ENCODE measurements around the gene BCCIP. TPM values are rescaled to one million over a fixed set of nuclear protein-coding genes. Genes with fewer than 3 reads are reported as not detected.

BCCIP gene
- total RNA-seq, 1 donor from 2014 or later = 127 TPM

DNA sequence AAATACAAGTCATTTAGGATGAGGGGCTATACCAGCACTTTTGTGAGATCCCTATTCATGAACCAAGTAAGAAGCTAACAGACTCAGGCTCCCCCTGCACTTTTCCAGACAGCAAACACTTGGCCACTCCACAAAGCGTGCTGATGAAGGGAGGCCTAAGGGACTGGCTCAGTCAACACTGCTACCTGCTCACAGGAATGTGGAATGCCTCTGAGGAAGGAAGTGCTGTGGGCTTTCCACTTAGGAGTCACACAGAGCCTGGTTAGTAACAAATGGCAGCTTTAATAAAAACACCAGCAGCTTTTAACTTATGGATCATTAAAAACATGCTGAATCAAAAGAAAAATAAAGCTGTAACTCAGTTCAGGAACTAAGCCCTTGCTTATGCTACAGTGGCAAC is 15.3 kb upstream of the BCCIP start:
- no peaks in the 10 kb centered on the region for H3K27me3 Mint-ChIP-seq (ENCODE audit: insufficient read depth)
- H3K27ac Mint-ChIP-seq = no peak overlapping the region

DNA sequence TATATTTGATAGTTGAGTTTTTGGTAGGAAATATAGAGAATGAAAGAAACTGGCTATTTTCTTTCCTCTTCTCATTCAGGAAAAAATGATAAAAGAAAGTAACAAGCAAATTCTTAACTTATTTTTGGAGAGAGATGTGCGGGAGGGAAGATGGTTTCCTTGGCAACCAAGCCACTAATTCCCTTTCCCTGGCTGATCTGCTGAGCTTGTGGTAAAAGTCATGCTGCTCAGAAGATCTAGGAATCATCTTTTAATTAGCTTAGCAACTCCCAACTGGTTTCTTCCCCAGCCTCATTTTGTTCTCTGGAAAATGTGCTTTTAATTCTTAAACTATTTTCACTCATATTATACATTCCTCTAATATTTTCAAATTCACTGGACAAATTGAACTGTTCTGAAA is 12.1 kb upstream of the BCCIP start:
- DNase-seq (ENCODE audit: low spot score) = no peak
- intact Hi-C loops (cut with micrococcal nuclease) = no loop called here
- Mint-ChIP-seq H3K4me1 (ENCODE audit: low read depth) (peaks cover 5% of the 10 kb centered on the region), H3K4me3 (no peak overlapping the region), H3K27me3 (ENCODE audit: insufficient read depth) (no peaks in the 10 kb centered on the region), H3K27ac (no peak overlapping the region), H3K9me3 (no peaks in the 10 kb centered on the region), H3K36me3 (ENCODE audit: low read depth) (peaks cover 35% of the 10 kb centered on the region)

More for the DNA sequence above, 15.3 kb upstream of the BCCIP start:
- H3K36me3 Mint-ChIP-seq (ENCODE audit: low read depth) = peaks cover 25% of the 10 kb centered on the region
- no peak for DNase-seq (ENCODE audit: low spot score)
- H3K9me3 Mint-ChIP-seq = no peaks in the 10 kb centered on the region
- H3K4me3 Mint-ChIP-seq = no peak overlapping the region
- intact Hi-C loops (cut with micrococcal nuclease) = no loop called here
- H3K4me1 Mint-ChIP-seq (ENCODE audit: low read depth) = peaks cover 5% of the 10 kb centered on the region

DNA sequence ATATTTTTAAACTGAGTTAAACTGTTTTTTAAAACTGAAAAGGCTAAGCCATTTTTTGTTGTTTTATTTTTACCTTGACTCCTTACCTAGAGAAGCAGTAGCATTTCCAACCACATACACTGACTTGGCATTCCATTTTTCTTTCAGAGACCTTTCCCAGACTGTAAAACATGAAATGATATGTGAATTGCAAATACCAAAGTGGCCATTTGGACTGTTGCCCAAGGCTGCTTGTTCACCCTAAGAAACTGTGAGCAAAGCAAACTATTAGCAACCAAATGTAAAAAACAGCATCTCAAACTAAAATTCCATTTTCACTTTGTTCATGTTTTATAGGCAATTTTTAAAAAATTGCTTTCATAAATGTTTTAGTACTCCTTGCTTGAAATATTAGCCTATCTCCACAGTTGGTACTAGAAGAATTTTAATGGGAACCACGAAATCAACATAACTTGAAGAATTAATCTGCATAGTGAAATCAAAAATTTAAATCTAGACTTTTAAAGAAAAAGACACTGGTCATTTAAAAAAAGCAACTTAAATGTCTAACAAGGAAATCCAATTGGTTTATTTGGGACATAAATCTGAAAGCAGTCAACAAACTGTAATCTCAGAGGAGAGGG is 11.1 kb upstream of the BCCIP start:
- DNase-seq (ENCODE audit: low spot score) = no peak
- no peaks in the 10 kb centered on the region for H3K9me3 Mint-ChIP-seq
- H3K4me1 Mint-ChIP-seq (ENCODE audit: low read depth) = peaks cover 5% of the 10 kb centered on the region
- no peak overlapping the region for H3K4me3 Mint-ChIP-seq
- H3K27ac Mint-ChIP-seq = no peak overlapping the region
- intact Hi-C loops (cut with micrococcal nuclease) = no loop called here
- H3K27me3 Mint-ChIP-seq (ENCODE audit: insufficient read depth) = no peaks in the 10 kb centered on the region
- peaks cover 29% of the 10 kb centered on the region for H3K36me3 Mint-ChIP-seq (ENCODE audit: low read depth)

DNA sequence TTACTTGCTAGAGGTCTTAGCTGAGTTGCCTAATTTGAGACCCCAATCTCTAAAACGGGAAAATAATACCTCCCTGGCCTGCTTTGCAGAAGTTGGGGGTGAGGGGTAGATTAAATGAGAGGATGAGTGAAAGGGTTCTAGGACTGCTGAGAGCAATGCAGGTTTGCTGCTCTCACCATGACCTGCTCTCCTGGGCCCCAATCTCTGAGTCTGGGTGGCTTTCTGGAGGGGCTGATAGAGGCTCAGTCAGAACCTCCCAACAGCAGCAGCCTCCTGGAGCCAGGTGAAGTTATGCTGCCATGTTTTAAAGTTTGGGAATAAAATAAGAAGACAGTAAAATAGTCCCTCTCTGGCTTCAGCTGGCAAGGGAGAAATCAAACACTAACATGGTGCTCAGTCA is 7.6 kb upstream of the BCCIP start:
- H3K4me1 Mint-ChIP-seq (ENCODE audit: low read depth) = no peaks in the 10 kb centered on the region
- DNase-seq (ENCODE audit: low spot score) = no peak
- H3K9me3 Mint-ChIP-seq = no peaks in the 10 kb centered on the region
- no peak overlapping the region for H3K4me3 Mint-ChIP-seq
- H3K27me3 Mint-ChIP-seq (ENCODE audit: insufficient read depth) = no peaks in the 10 kb centered on the region
- peaks cover 17% of the 10 kb centered on the region for H3K36me3 Mint-ChIP-seq (ENCODE audit: low read depth)
- no peak overlapping the region for H3K27ac Mint-ChIP-seq
- intact Hi-C loops (cut with micrococcal nuclease) = no loop called here

DNA sequence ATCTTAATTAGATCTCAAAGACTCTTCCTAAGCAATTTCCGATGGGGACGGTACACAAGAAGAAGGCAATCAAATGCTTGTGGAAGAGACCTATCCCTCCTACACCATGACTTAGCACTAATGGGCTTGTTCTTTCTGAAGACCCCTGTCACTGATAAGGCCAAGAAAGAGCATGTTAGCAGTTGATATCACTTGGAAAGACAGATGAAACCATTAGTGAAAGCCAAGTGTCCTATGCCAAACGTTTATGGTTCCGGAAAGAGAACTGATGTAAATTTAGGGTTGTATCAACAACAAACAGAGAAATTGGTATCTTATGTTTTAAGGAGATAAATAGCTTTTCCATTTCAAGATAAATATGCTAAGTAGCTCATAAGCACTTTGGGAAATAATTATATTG is 6.8 kb upstream of the BCCIP start:
- no peaks in the 10 kb centered on the region for H3K27me3 Mint-ChIP-seq (ENCODE audit: insufficient read depth)
- no peak overlapping the region for H3K27ac Mint-ChIP-seq

DNA sequence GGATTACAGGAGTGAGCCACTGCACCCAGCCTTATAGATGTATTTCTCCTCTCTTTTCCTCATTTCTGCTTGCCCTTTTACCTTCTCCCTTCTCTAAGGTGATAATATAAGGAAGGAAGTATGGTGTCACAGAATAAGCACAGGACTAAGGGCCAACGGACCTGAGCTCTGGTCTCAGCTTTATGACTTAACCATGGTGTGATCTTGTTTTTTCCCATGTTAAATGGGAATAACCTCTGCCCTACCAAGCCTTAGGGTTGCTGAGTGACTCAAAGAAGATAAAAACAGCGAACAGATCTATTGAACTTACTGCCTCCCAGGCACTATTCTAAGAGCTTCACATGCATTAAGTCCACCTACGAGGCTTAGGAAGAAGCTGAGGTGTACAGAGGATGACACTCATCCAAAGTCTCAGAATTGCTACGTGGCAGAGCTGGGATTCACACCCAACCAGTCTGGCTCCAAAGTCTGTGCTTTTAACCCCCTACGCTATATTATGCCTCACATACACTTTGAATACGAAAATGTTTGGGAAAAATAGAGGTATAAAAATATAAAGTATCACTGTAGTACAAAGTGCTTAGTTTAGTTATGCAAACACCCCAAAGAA is 5.9 kb upstream of the BCCIP start:
- no peak for DNase-seq (ENCODE audit: low spot score)
- Mint-ChIP-seq H3K4me1 (ENCODE audit: low read depth) (no peaks in the 10 kb centered on the region), H3K4me3 (no peak overlapping the region), H3K36me3 (ENCODE audit: low read depth) (peaks cover 16% of the 10 kb centered on the region), H3K9me3 (no peaks in the 10 kb centered on the region), H3K27ac (no peak overlapping the region), H3K27me3 (ENCODE audit: insufficient read depth) (no peaks in the 10 kb centered on the region)
- intact Hi-C loops (cut with micrococcal nuclease) = no loop called here

More for the DNA sequence above, 6.8 kb upstream of the BCCIP start:
- Mint-ChIP-seq H3K36me3 (ENCODE audit: low read depth) (peaks cover 14% of the 10 kb centered on the region), H3K4me3 (no peak overlapping the region), H3K4me1 (ENCODE audit: low read depth) (no peaks in the 10 kb centered on the region), H3K9me3 (no peaks in the 10 kb centered on the region)
- DNase-seq (ENCODE audit: low spot score) = no peak
- intact Hi-C loops (cut with micrococcal nuclease) = no loop called here

DNA sequence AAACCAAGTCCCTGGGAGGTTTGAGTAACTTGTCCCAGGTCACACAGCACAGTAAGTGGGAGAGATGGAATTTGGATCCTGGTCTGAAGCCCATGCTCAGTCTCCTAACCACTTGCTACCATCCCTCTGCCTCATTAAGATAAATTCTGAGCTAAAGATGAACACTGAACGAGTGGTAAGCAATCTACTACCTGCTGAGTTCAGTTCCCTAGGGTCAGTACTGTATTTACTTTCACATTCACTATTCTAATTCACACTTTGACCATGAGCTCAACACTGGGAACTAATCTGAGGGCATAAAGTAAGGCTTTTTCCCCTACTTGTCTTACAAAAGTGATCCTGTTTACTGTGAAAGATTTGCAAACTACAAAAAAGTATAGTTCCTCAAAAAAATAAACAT is 2.6 kb upstream of the BCCIP start:
- Mint-ChIP-seq H3K9me3 (no peaks in the 10 kb centered on the region), H3K36me3 (ENCODE audit: low read depth) (peaks cover 4% of the 10 kb centered on the region), H3K27me3 (ENCODE audit: insufficient read depth) (no peaks in the 10 kb centered on the region), H3K4me3 (peak overlapping the region; percentile 64), H3K4me1 (ENCODE audit: low read depth) (peaks cover 3% of the 10 kb centered on the region), H3K27ac (peak overlapping the region; percentile 10)
- intact Hi-C loops (cut with micrococcal nuclease) = loop anchor here (5.0 to 10.0 kb wide), 2 partner anchors 906 to 1018 kb away; partner anchors contain the start of gene ABRAXAS2
- DNase-seq (ENCODE audit: low spot score) = no peak

DNA sequence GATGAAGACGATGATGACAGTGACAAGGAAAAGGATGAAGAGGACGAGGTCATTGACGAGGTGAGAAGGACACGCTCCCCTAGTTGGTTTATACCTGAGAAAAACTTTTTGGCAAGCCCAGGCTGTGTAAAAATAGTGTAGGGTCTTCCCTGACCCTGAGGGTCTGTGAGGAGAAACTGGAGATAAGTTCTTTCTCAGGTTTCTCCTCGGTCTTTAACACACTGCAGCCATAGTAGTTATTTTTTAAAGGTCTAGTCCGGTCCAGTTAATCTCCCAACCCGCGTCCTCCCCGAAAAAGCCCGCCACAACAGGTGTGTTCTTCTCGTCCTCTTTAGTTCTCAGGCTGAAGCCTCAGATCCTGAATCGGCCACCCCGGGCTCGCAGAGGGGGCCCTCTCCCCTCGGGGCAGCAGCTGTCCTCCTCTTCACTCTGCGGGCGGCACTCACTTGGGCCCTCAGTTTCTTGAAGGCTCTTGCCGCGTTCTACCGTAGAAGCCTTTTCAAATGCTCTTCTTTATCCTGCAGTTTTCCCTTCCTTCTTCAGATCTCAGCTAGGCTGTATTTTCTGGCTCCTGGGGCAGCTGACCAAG is 411 bp downstream of the BCCIP start:
- intact Hi-C loops (cut with micrococcal nuclease) = loop anchor here (1.0 to 10.0 kb wide), 4 partner anchors 73 to 1021 kb away; partner anchors contain the start of genes ABRAXAS2, EDRF1 and FANK1
- H3K27ac Mint-ChIP-seq = no peak overlapping the region
- no peak overlapping the region for H3K4me3 Mint-ChIP-seq
- H3K4me1 Mint-ChIP-seq (ENCODE audit: low read depth) = peaks cover 11% of the 10 kb centered on the region
- no peaks in the 10 kb centered on the region for H3K9me3 Mint-ChIP-seq
- no peaks in the 10 kb centered on the region for H3K27me3 Mint-ChIP-seq (ENCODE audit: insufficient read depth)
- peaks cover 15% of the 10 kb centered on the region for H3K36me3 Mint-ChIP-seq (ENCODE audit: low read depth)
- DNase-seq (ENCODE audit: low spot score) = no peak

DNA sequence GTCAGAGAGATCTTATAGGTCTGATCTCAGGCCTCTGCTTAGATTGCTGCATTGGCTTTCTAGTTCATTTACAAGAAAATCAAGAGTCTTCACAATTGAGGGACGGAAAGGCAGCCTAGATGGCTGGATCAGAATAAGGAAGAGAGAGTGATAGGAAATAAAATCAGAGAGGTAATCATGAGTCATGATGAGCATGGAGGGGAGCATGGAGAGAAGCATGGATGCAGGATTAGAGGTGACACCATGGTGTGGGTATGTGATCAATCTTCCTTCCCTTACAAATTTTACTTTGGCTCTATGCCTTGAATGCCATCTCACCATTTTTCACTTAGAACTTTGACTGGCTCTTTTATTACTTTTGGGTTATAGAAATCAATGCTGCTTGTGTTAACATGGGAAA is 1.4 kb downstream of the BCCIP start:
- Mint-ChIP-seq H3K36me3 (ENCODE audit: low read depth) (peaks cover 21% of the 10 kb centered on the region), H3K27me3 (ENCODE audit: insufficient read depth) (no peaks in the 10 kb centered on the region), H3K27ac (no peak overlapping the region), H3K9me3 (no peaks in the 10 kb centered on the region), H3K4me3 (no peak overlapping the region), H3K4me1 (ENCODE audit: low read depth) (peaks cover 11% of the 10 kb centered on the region)
- DNase-seq (ENCODE audit: low spot score) = no peak
- intact Hi-C loops (cut with micrococcal nuclease) = loop anchor here (5.0 to 10.0 kb wide), 2 partner anchors 910 to 1022 kb away; partner anchors contain the start of gene ABRAXAS2

DNA sequence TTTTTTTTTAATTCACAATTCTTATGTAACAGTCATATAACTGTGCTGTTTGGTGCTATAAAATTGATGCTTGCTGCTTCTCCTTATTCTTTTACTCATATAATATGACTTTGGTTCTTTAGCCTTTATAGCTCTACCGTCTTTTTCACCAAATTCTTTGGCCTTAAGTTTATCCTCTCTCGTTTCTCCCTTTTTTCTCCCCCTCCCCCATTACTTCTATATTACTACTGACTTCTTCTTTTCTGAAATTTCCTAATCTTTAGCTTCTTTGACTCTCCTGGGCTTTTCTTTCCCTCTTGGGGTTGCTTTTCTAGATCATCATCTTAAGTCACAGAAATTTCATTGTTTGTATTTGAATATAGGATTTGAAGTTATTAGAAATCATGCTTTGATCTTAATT is 3.8 kb downstream of the BCCIP start:
- H3K27me3 Mint-ChIP-seq (ENCODE audit: insufficient read depth) = no peaks in the 10 kb centered on the region
- no peak overlapping the region for H3K4me3 Mint-ChIP-seq
- H3K27ac Mint-ChIP-seq = no peak overlapping the region
- peaks cover 27% of the 10 kb centered on the region for H3K36me3 Mint-ChIP-seq (ENCODE audit: low read depth)
- no peaks in the 10 kb centered on the region for H3K9me3 Mint-ChIP-seq
- DNase-seq (ENCODE audit: low spot score) = no peak
- H3K4me1 Mint-ChIP-seq (ENCODE audit: low read depth) = peaks cover 11% of the 10 kb centered on the region
- intact Hi-C loops (cut with micrococcal nuclease) = loop anchor here (10.0 kb wide), 1 partner anchor 912 kb away; no protein-coding TSS in a partner anchor

DNA sequence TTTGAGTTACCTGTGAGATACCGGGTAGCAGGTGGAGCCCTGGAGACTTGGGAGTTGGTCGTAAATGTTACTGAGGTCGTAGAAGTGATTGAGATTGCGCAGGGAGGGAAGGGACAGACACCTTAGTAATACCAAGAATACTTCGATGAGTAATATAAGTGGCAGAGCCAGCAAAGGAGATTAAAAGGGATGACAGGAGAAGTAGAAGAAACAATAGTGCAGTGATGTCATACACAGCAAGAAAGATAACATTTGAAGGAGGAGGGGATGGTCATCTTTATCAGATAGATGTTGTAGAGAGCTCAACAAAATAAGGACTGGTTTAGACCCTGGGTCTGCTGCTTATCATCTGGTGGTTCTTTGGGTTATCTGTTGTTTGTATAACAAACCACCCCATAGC is 5.0 kb downstream of the BCCIP start:
- H3K27me3 Mint-ChIP-seq (ENCODE audit: insufficient read depth) = no peaks in the 10 kb centered on the region
- peaks cover 36% of the 10 kb centered on the region for H3K36me3 Mint-ChIP-seq (ENCODE audit: low read depth)
- intact Hi-C loops (cut with micrococcal nuclease) = loop anchor here (10.0 kb wide), 1 partner anchor 914 kb away; no protein-coding TSS in a partner anchor
- no peak overlapping the region for H3K27ac Mint-ChIP-seq
- H3K4me3 Mint-ChIP-seq = no peak overlapping the region
- DNase-seq (ENCODE audit: low spot score) = no peak
- no peaks in the 10 kb centered on the region for H3K9me3 Mint-ChIP-seq
- H3K4me1 Mint-ChIP-seq (ENCODE audit: low read depth) = peaks cover 11% of the 10 kb centered on the region

DNA sequence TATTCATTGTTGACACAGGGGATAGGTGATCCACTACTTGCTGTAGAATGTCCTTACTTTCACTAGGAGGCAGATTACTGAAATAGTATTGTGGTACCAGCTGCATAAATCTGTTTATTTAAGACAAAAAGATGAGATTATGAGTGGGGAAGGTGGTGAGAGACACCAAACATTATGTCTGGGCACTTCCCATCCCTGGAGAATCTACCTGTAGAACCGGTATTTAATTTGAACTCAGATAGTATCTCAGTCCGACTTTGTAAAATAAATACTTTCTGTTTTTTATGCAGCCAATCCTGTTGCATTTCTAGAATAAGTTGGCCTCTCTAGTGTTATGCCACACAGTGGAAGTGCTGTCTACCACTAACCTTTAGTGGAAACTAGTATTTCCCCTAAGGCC is 13.4 kb downstream of the BCCIP start:
- H3K27ac Mint-ChIP-seq = no peak overlapping the region
- no peak overlapping the region for H3K4me3 Mint-ChIP-seq
- intact Hi-C loops (cut with micrococcal nuclease) = no loop called here
- H3K4me1 Mint-ChIP-seq (ENCODE audit: low read depth) = no peaks in the 10 kb centered on the region
- no peak for DNase-seq (ENCODE audit: low spot score)
- no peaks in the 10 kb centered on the region for H3K27me3 Mint-ChIP-seq (ENCODE audit: insufficient read depth)
- H3K9me3 Mint-ChIP-seq = no peaks in the 10 kb centered on the region
- peaks cover 46% of the 10 kb centered on the region for H3K36me3 Mint-ChIP-seq (ENCODE audit: low read depth)

DNA sequence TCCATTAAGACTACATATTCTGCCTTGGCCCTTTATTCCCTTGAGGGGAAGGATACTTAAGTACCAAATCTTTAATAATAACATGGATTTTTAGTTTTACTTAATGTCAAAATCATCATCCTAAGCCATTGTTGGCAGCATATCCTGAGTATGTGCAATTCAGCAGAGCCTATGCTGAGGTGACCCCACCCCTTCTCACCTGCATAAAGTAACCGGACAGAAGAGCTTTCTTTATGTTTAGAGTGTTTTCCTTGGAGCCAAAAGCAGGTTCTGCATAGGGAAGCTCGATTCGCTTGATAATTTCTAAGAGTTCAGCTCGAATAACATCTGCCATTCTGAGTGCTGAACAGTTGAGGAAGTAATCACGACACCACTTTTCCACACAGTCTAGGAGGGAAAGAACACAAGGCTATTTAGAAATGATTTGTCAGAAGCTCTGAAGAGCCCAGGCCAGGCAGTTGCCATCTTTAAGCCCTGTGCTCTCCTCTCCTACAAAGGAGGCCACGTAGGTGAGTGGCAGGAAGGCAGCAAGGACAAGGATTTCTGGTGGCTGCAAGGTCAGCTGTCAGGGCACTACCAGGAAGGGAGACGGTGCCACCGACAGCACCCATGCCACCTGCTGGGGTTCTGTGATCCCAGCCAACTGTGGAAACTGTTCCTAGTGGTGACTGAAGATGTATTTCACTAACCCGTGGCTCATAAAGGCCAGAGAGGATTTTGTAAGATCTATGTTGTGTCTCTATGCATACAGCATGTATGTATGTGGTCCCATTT is 15.6 kb downstream of the BCCIP start:
- H3K4me3 Mint-ChIP-seq = no peak overlapping the region
- H3K4me1 Mint-ChIP-seq (ENCODE audit: low read depth) = no peaks in the 10 kb centered on the region
- intact Hi-C loops (cut with micrococcal nuclease) = no loop called here
- H3K27ac Mint-ChIP-seq = no peak overlapping the region
- no peak for DNase-seq (ENCODE audit: low spot score)
- no peaks in the 10 kb centered on the region for H3K9me3 Mint-ChIP-seq
- H3K27me3 Mint-ChIP-seq (ENCODE audit: insufficient read depth) = no peaks in the 10 kb centered on the region
- peaks cover 39% of the 10 kb centered on the region for H3K36me3 Mint-ChIP-seq (ENCODE audit: low read depth)
